ENCODE results near the gene CCDC150.
"Not testable (repeated sequence)": the region's sequence is repeated elsewhere in the genome, so short reads cannot be mapped to it uniquely, and the experiment has no call there.

Gene CCDC150

GRCh38 chr2:196598412-196598811, 41.1 kb upstream of the CCDC150 start:
- DNase-seq (ENCODE audit: insufficient read length, low spot score) (no peak), FAIRE-seq (no peak)
- no peak for TF ChIP-seq POU2F2 (IDR thresholded peaks at IDR 0.05; ENCODE audit: low read depth, low read length)
- TF ChIP-seq TAF1 (IDR thresholded peaks at IDR 0.05; ENCODE audit: low read depth, low read length) = no peak
- TF ChIP-seq POLR2A (IDR thresholded peaks at IDR 0.05; ENCODE audit: low read depth, low read length) = no peak
- TF ChIP-seq PAX5 (IDR thresholded peaks at IDR 0.05; ENCODE audit: insufficient read depth, low read length, severe bottlenecking) = no peak
- TF ChIP-seq SPI1 (IDR thresholded peaks at IDR 0.05; ENCODE audit: low read depth, low read length) = no peak
- TF ChIP-seq POLR2AphosphoS5 (IDR thresholded peaks at IDR 0.05; ENCODE audit: low read depth, low read length) = no peak

DNA sequence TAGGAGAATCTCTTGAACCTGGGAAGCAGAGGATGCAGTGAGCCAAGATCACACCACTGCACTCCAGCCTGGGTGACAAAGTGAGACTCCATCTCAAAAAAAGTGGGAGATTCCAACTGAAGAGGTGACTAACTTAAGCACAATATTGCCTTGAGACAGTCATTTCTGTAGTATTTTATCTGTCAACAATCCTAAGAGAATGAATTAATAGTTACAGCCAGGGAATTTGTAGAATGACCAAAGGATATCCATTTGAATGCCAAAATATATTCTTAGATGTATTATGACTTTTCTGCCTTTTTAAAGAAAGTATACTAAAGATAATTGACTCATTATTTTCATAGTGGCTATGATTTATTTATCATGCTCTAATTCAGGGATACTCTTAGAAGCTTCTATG, 40.7 kb upstream of the CCDC150 start:
- DNase-seq (ENCODE audit: insufficient read length, low spot score) (no peak), FAIRE-seq (no peak)
- TF ChIP-seq PAX5 (IDR thresholded peaks at IDR 0.05; ENCODE audit: insufficient read depth, low read length, severe bottlenecking) = no peak
- TF ChIP-seq POU2F2 (IDR thresholded peaks at IDR 0.05; ENCODE audit: low read depth, low read length) = no peak
- TF ChIP-seq POLR2A (IDR thresholded peaks at IDR 0.05; ENCODE audit: low read depth, low read length) = no peak
- no peak for TF ChIP-seq POLR2AphosphoS5 (IDR thresholded peaks at IDR 0.05; ENCODE audit: low read depth, low read length)
- TF ChIP-seq TAF1 (IDR thresholded peaks at IDR 0.05; ENCODE audit: low read depth, low read length) = no peak
- no peak for TF ChIP-seq SPI1 (IDR thresholded peaks at IDR 0.05; ENCODE audit: low read depth, low read length)

- DNase-seq (ENCODE audit: insufficient read length, low spot score) = no peak
- TF ChIP-seq SPI1 (IDR thresholded peaks at IDR 0.05; ENCODE audit: low read depth, low read length) = no peak
- no peak for TF ChIP-seq POLR2A (IDR thresholded peaks at IDR 0.05; ENCODE audit: low read depth, low read length)
- TF ChIP-seq TAF1 (IDR thresholded peaks at IDR 0.05; ENCODE audit: low read depth, low read length) = no peak
- TF ChIP-seq POU2F2 (IDR thresholded peaks at IDR 0.05; ENCODE audit: low read depth, low read length) = no peak
- no peak for TF ChIP-seq POLR2AphosphoS5 (IDR thresholded peaks at IDR 0.05; ENCODE audit: low read depth, low read length)
- no peak for TF ChIP-seq PAX5 (IDR thresholded peaks at IDR 0.05; ENCODE audit: insufficient read depth, low read length, severe bottlenecking)
- no peak for FAIRE-seq
These were observed 37.8 kb upstream of the CCDC150 start for GRCh38 chr2:196601430-196602306.

DNA sequence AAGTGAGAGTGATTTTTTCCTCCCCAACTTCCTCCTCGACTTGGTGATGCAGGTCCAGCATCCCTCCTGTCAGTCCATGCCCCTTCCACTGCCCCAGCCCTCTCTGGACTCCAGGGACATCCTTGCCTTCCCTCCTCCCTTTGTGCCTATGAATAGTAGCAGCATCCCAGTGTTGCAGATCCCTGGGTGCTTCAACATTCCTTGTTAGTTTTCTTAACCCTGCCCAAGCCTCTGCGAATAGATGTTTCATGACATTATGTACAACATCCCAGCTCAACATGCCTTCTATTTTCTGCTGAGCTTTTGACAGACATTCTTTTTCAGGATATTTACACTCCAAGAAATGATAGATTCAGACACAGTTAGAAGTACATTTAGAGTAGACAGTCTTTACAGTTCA, 35.3 kb upstream of the CCDC150 start:
- DNase-seq (ENCODE audit: insufficient read length, low spot score) (no peak), FAIRE-seq (no peak)
- TF ChIP-seq POLR2A (IDR thresholded peaks at IDR 0.05; ENCODE audit: low read depth, low read length) = no peak
- no peak for TF ChIP-seq POU2F2 (IDR thresholded peaks at IDR 0.05; ENCODE audit: low read depth, low read length)
- no peak for TF ChIP-seq PAX5 (IDR thresholded peaks at IDR 0.05; ENCODE audit: insufficient read depth, low read length, severe bottlenecking)
- no peak for TF ChIP-seq TAF1 (IDR thresholded peaks at IDR 0.05; ENCODE audit: low read depth, low read length)
- TF ChIP-seq SPI1 (IDR thresholded peaks at IDR 0.05; ENCODE audit: low read depth, low read length) = no peak
- no peak for TF ChIP-seq POLR2AphosphoS5 (IDR thresholded peaks at IDR 0.05; ENCODE audit: low read depth, low read length)

DNA sequence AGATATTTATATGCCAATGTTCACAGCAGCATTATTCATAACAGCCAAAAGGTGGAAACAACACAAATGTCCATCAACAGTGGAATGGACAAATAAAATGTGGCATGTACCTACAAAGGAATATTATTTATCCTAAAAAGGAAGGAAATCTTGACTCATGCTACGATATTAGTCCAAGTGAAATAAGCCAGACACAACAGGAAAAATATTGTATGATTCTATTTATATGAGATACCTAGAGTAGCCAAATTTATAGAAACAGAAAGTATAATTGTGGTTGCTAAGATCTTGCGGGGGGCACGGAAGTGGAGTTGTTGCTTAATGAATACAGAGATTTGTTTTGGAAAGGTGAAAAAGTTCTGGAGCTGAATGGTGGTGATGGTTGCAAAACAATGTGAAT, 33.0 kb upstream of the CCDC150 start:
- no peak for TF ChIP-seq TAF1 (IDR thresholded peaks at IDR 0.05; ENCODE audit: low read depth, low read length)
- TF ChIP-seq SPI1 (IDR thresholded peaks at IDR 0.05; ENCODE audit: low read depth, low read length) = no peak
- TF ChIP-seq PAX5 (IDR thresholded peaks at IDR 0.05; ENCODE audit: insufficient read depth, low read length, severe bottlenecking) = no peak
- no peak for TF ChIP-seq POU2F2 (IDR thresholded peaks at IDR 0.05; ENCODE audit: low read depth, low read length)
- TF ChIP-seq POLR2AphosphoS5 (IDR thresholded peaks at IDR 0.05; ENCODE audit: low read depth, low read length) = no peak
- TF ChIP-seq POLR2A (IDR thresholded peaks at IDR 0.05; ENCODE audit: low read depth, low read length) = no peak
- no peak for DNase-seq (ENCODE audit: insufficient read length, low spot score)
- no peak for FAIRE-seq

- no peak for TF ChIP-seq POLR2AphosphoS5 (IDR thresholded peaks at IDR 0.05; ENCODE audit: low read depth, low read length)
- TF ChIP-seq PAX5 (IDR thresholded peaks at IDR 0.05; ENCODE audit: insufficient read depth, low read length, severe bottlenecking) = no peak
- no peak for TF ChIP-seq SPI1 (IDR thresholded peaks at IDR 0.05; ENCODE audit: low read depth, low read length)
- FAIRE-seq (no peak), DNase-seq (ENCODE audit: insufficient read length, low spot score) (no peak)
These were observed 32.4 kb upstream of the CCDC150 start for GRCh38 chr2:196607073-196607472.

GRCh38 chr2:196607896-196608295, 31.6 kb upstream of the CCDC150 start:
- FAIRE-seq; DNase-seq (ENCODE audit: insufficient read length, low spot score): not testable (repeated sequence)

GRCh38 chr2:196609806-196610205, 29.7 kb upstream of the CCDC150 start:
- TF ChIP-seq TAF1 (IDR thresholded peaks at IDR 0.05; ENCODE audit: low read depth, low read length) (no peak), POU2F2 (IDR thresholded peaks at IDR 0.05; ENCODE audit: low read depth, low read length) (no peak), PAX5 (IDR thresholded peaks at IDR 0.05; ENCODE audit: insufficient read depth, low read length, severe bottlenecking) (no peak), POLR2A (IDR thresholded peaks at IDR 0.05; ENCODE audit: low read depth, low read length) (no peak), SPI1 (IDR thresholded peaks at IDR 0.05; ENCODE audit: low read depth, low read length) (no peak), POLR2AphosphoS5 (IDR thresholded peaks at IDR 0.05; ENCODE audit: low read depth, low read length) (no peak)
- DNase-seq (ENCODE audit: insufficient read length, low spot score) (no peak), FAIRE-seq (no peak)

GRCh38 chr2:196610796-196611195, 28.7 kb upstream of the CCDC150 start:
- no peak for TF ChIP-seq POLR2A (IDR thresholded peaks at IDR 0.05; ENCODE audit: low read depth, low read length)
- TF ChIP-seq PAX5 (IDR thresholded peaks at IDR 0.05; ENCODE audit: insufficient read depth, low read length, severe bottlenecking) = no peak
- no peak for TF ChIP-seq TAF1 (IDR thresholded peaks at IDR 0.05; ENCODE audit: low read depth, low read length)
- TF ChIP-seq SPI1 (IDR thresholded peaks at IDR 0.05; ENCODE audit: low read depth, low read length) = no peak
- TF ChIP-seq POLR2AphosphoS5 (IDR thresholded peaks at IDR 0.05; ENCODE audit: low read depth, low read length) = no peak
- no peak for TF ChIP-seq POU2F2 (IDR thresholded peaks at IDR 0.05; ENCODE audit: low read depth, low read length)
- FAIRE-seq = no peak
- no peak for DNase-seq (ENCODE audit: insufficient read length, low spot score)

DNA sequence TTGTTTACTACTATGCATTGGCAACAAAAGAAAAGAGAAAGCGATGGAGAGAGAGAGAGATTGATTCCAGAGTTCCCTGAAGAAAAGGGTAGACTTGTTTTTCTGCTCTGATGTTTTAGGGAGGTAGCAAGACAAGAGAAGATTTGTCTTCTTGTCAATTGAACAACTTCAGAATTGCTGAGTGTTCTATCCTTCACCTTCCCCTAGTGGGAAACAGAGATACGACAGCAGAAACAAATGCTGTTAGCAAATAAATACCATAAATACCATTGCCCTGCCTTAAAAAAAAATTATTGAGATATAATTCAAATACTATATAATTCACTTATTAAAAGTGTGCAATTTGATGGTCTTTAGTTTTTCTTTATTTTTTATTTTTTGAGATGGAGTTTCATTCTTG, 26.2 kb upstream of the CCDC150 start:
- DNase-seq (ENCODE audit: insufficient read length, low spot score) = no peak
- TF ChIP-seq TAF1 (IDR thresholded peaks at IDR 0.05; ENCODE audit: low read depth, low read length) = no peak
- no peak for TF ChIP-seq POU2F2 (IDR thresholded peaks at IDR 0.05; ENCODE audit: low read depth, low read length)
- TF ChIP-seq SPI1 (IDR thresholded peaks at IDR 0.05; ENCODE audit: low read depth, low read length) = no peak
- no peak for TF ChIP-seq POLR2AphosphoS5 (IDR thresholded peaks at IDR 0.05; ENCODE audit: low read depth, low read length)
- no peak for TF ChIP-seq POLR2A (IDR thresholded peaks at IDR 0.05; ENCODE audit: low read depth, low read length)
- no peak for TF ChIP-seq PAX5 (IDR thresholded peaks at IDR 0.05; ENCODE audit: insufficient read depth, low read length, severe bottlenecking)
- no peak for FAIRE-seq
